Keratinocyte (primary cell): Measurements from ENCODE around the gene MYO16.

Source experiments
- EZH2 ChIP-seq: IDR thresholded peaks from one replicate; pipeline ENCODE4 v1.6.1; 2012; ENCODE audit warnings: inconsistent platforms, mild to moderate bottlenecking, low read length, moderate library complexity
- TF ChIP-seq, protein P1 (sequence below), 3 experiments: IDR thresholded peaks in 1 of 3; conservative IDR thresholded peaks in 1 of 3; optimal IDR thresholded peaks in 1 of 3; 2 replicates in 2 of 3; 3 replicates in 1 of 3; pipeline versions ENCODE3 to v1.5.1; 2011; ENCODE audit warnings: low read length in 3 of 3, mild to moderate bottlenecking in 3 of 3, moderate library complexity in 2 of 3, control low read depth in 1 of 3, inconsistent platforms in 1 of 3; ENCODE audit not compliant: insufficient read depth in 2 of 3; ENCODE audit errors: extremely low read depth in 1 of 3

DNA sequence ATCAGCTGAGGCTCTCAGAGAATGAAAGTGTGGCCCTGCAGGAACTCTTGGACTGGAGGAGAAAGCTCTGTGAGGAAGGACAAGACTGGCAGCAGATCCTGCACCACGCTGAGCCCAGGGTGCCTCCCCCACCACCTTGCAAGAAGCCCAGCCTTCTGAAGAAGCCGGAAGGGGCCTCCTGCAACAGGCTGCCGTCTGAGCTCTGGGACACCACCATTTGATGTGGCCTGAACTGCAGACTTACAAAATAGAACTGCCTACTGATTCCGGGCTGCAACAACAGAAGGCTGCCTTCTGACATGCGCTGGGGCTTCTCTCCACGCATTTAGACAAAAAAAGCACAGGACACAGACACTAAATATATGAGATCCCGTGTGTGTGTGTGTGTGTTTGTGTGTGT, 577.2 kb downstream of the MYO16 start:
- TF ChIP-seq, protein P1, sequence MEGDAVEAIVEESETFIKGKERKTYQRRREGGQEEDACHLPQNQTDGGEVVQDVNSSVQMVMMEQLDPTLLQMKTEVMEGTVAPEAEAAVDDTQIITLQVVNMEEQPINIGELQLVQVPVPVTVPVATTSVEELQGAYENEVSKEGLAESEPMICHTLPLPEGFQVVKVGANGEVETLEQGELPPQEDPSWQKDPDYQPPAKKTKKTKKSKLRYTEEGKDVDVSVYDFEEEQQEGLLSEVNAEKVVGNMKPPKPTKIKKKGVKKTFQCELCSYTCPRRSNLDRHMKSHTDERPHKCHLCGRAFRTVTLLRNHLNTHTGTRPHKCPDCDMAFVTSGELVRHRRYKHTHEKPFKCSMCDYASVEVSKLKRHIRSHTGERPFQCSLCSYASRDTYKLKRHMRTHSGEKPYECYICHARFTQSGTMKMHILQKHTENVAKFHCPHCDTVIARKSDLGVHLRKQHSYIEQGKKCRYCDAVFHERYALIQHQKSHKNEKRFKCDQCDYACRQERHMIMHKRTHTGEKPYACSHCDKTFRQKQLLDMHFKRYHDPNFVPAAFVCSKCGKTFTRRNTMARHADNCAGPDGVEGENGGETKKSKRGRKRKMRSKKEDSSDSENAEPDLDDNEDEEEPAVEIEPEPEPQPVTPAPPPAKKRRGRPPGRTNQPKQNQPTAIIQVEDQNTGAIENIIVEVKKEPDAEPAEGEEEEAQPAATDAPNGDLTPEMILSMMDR (optimal IDR thresholded peaks at IDR 0.05 in 1 of 3, IDR thresholded peaks at IDR 0.05 in 1 of 3, conservative IDR thresholded peaks at IDR 0.05 in 1 of 3; ENCODE audit: extremely low read depth in 1 of 3, insufficient read depth in 2 of 3, low read length in 3 of 3), result no peak
- no peak for TF ChIP-seq EZH2
